Mesenchymal stem cell (in vitro differentiated cells and primary cell): ENCODE results near the gene MLXIP.
"Not testable (repeated sequence)": the region's sequence is repeated elsewhere in the genome, so short reads cannot be mapped to it uniquely, and the experiment has no call there.

Experiments
- DNase-seq: peaks from one replicate; pipeline ENCODE4 v3.0.0-alpha.2; 2013
- H2AFZ ChIP-seq: one replicate; pipeline ENCODE4 v1.6.1; 2013; ENCODE audit warnings: low read depth, mild to moderate bottlenecking, control low read depth, inconsistent platforms, low read length, moderate library complexity
- H2AK5ac ChIP-seq: 2 replicates; pipeline ENCODE4 v1.6.1; 2013; ENCODE audit warnings: low read length, moderate library complexity, mild to moderate bottlenecking, inconsistent platforms; ENCODE audit not compliant: severe bottlenecking
- H2BK120ac ChIP-seq: one replicate; pipeline ENCODE4 v1.6.1; 2013; ENCODE audit warnings: low read depth, mild to moderate bottlenecking, inconsistent platforms, low read length, moderate library complexity
- H2BK12ac ChIP-seq, 2 experiments: one replicate each; pipeline ENCODE4 v1.6.1; 2013; ENCODE audit warnings: inconsistent platforms in 2 of 2, low read length in 2 of 2, mild to moderate bottlenecking in 2 of 2, moderate library complexity in 2 of 2, control low read depth in 1 of 2
- H2BK15ac ChIP-seq: one replicate; pipeline ENCODE4 v1.6.1; 2013; ENCODE audit warnings: mild to moderate bottlenecking, low read depth, inconsistent platforms; ENCODE audit not compliant: poor library complexity, severe bottlenecking
- H2BK5ac ChIP-seq: 2 replicates; pipeline ENCODE4 v1.6.1; 2013; ENCODE audit warnings: low read depth, mild to moderate bottlenecking, low read length, control low read depth, inconsistent platforms; ENCODE audit not compliant: poor library complexity, severe bottlenecking
- H3K14ac ChIP-seq, 2 experiments: one replicate each; pipeline ENCODE4 v1.6.1; 2013; ENCODE audit warnings: inconsistent platforms in 2 of 2, low read length in 2 of 2, control low read depth in 1 of 2, mild to moderate bottlenecking in 1 of 2, moderate library complexity in 1 of 2
- H3K18ac ChIP-seq, 2 experiments: one replicate each; pipeline ENCODE4 v1.6.1; 2013; ENCODE audit warnings: inconsistent platforms in 2 of 2, low read length in 2 of 2, control low read depth in 1 of 2, low read depth in 1 of 2, mild to moderate bottlenecking in 1 of 2
- H3K23ac ChIP-seq, 2 experiments: one replicate each; pipeline ENCODE4 v1.6.1; 2013; ENCODE audit warnings: inconsistent platforms in 2 of 2, low read length in 2 of 2, mild to moderate bottlenecking in 2 of 2, moderate library complexity in 2 of 2, control low read depth in 1 of 2
- H3K27ac ChIP-seq: 2 replicates; pipeline ENCODE4 v1.5.1; 2013; ENCODE audit warnings: mild to moderate bottlenecking, moderate library complexity, low read length, control low read depth, inconsistent platforms; ENCODE audit not compliant: poor library complexity, severe bottlenecking
- H3K27me3 ChIP-seq, 2 experiments: 2 replicates each; pipeline versions ENCODE4 v1.6.1 to v1.7.0; 2013; ENCODE audit warnings: low read length in 2 of 2, mild to moderate bottlenecking in 2 of 2, moderate library complexity in 2 of 2, control low read depth in 1 of 2, inconsistent platforms in 1 of 2; ENCODE audit not compliant: control insufficient read depth in 1 of 2, insufficient read depth in 1 of 2
- H3K36me3 ChIP-seq, 2 experiments: 2 replicates each; pipeline versions ENCODE4 v1.6.1 to v1.7.0; 2013; ENCODE audit warnings: low read length in 2 of 2, control low read depth in 1 of 2, inconsistent platforms in 1 of 2, low read depth in 1 of 2, mild to moderate bottlenecking in 1 of 2; ENCODE audit not compliant: insufficient read depth in 2 of 2, control insufficient read depth in 1 of 2
- H3K4ac ChIP-seq, 2 experiments: one replicate each; pipeline ENCODE4 v1.6.1; 2013; ENCODE audit warnings: inconsistent platforms in 2 of 2, low read length in 2 of 2, mild to moderate bottlenecking in 2 of 2, moderate library complexity in 2 of 2, control low read depth in 1 of 2, low read depth in 1 of 2
- H3K4me1 ChIP-seq: 2 replicates; pipeline ENCODE4 v1.6.1; 2013; ENCODE audit warnings: low read depth, low read length, control low read depth; ENCODE audit not compliant: control insufficient read depth, insufficient read depth
- H3K4me2 ChIP-seq: 2 replicates; pipeline ENCODE4 v1.6.1; 2013; ENCODE audit warnings: low read length, mild to moderate bottlenecking, inconsistent platforms; ENCODE audit not compliant: poor library complexity, severe bottlenecking
- H3K4me3 ChIP-seq, 2 experiments: 2 replicates each; pipeline versions ENCODE4 v1.5.1 to v1.7.0; 2013; ENCODE audit warnings: low read length in 2 of 2, mild to moderate bottlenecking in 2 of 2, control low read depth in 1 of 2, low read depth in 1 of 2; ENCODE audit not compliant: insufficient read depth in 1 of 2
- H3K79me1 ChIP-seq: replicated peaks from 2 replicates; pipeline ENCODE4 v1.6.1; 2013; ENCODE audit warnings: mild to moderate bottlenecking, control low read depth, low read length, inconsistent platforms; ENCODE audit not compliant: poor library complexity, severe bottlenecking
- H3K9ac ChIP-seq: 2 replicates; pipeline ENCODE4 v1.7.0; 2013; ENCODE audit warnings: mild to moderate bottlenecking, low read length, moderate library complexity
- H3K9me3 ChIP-seq: 2 replicates; pipeline ENCODE4 v1.7.0; 2013; ENCODE audit warnings: mild to moderate bottlenecking, low read length; ENCODE audit not compliant: control insufficient read depth
- H4K8ac ChIP-seq: one replicate; pipeline ENCODE4 v1.6.1; 2013; ENCODE audit warnings: inconsistent platforms, mild to moderate bottlenecking, low read length, moderate library complexity
- H4K91ac ChIP-seq: one replicate; pipeline ENCODE4 v1.6.1; 2013; ENCODE audit warnings: mild to moderate bottlenecking, low read length, inconsistent platforms
- WGBS: methylation state at CpG from one replicate; pipeline ENCODE4 v1.1.7; 2013; ENCODE audit warnings: mixed read lengths; 5-methylcytosine and 5-hydroxymethylcytosine counted together

The MLXIP gene

DNA sequence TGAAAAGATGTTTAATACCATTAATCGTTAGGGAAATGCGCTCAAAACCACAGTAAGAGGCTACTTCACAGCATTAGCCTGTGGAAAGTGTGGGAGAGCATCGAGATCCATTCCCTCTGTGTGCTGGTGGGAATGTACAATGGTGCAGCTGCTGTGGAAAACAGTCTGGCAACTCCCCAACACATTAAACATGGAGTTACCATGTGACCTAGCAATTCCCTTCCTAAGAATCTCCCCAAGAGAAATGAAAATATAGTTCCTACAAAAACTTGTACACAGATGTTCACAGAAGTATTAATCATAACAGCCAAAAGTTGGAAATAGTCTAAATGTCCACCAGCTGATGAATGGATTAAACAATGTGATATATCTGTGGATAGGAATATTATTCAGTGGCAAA, 23.8 kb downstream of the MLXIP start:
- Histone ChIP-seq H3K36me3 (peaks cover 0 to 3% of the 10 kb centered on the region in 2 experiments), H3K23ac (no peak overlapping the region), H3K9me3 (no peaks in the 10 kb centered on the region), H3K27ac (no peak overlapping the region), H2BK120ac (no peak overlapping the region), H3K27me3 (no peaks in the 10 kb centered on the region), H3K4ac (no peak overlapping the region), H2AK5ac (no peak overlapping the region), H3K4me1 (peaks cover 29% of the 10 kb centered on the region), H4K8ac (no peak overlapping the region), H2BK5ac (no peak overlapping the region), H3K4me3 (no peak overlapping the region), H3K14ac (no peak overlapping the region), H4K91ac (no peak overlapping the region), H3K9ac (no peak overlapping the region), H2AFZ (no peak overlapping the region), H3K18ac (peak overlapping the region in 1 of 2 experiments; percentile 64), H3K4me2 (no peak overlapping the region), H2BK12ac (peak overlapping the region in 1 of 2 experiments; percentile 15), H2BK15ac (no peak overlapping the region), H3K79me1 (peaks cover 33% of the 10 kb centered on the region)
- DNase-seq, result no peak
- WGBS, result 100% methylated on average over 3 of the region's 3 CpGs

GRCh38 chr12:122104844-122105243, 26.3 kb downstream of the MLXIP start:
- H3K4me1 ChIP-seq, result peaks cover 15% of the 10 kb centered on the region
- no peak overlapping the region for H3K9ac ChIP-seq
- H2BK5ac ChIP-seq, result no peak overlapping the region
- no peaks in the 10 kb centered on the region for H3K9me3 ChIP-seq
- no peak overlapping the region for H3K4me3 ChIP-seq
- H3K14ac ChIP-seq, result no peak overlapping the region
- no peak overlapping the region for H2BK12ac ChIP-seq
- no peak for DNase-seq
- H3K18ac ChIP-seq, result peak overlapping the region in 1 of 2 experiments; percentile 23
- no peak overlapping the region for H4K8ac ChIP-seq
- 58% methylated on average over 7 of the region's 7 CpGs for WGBS
- peaks cover 40% of the 10 kb centered on the region for H3K79me1 ChIP-seq
- no peak overlapping the region for H3K4ac ChIP-seq
- no peak overlapping the region for H4K91ac ChIP-seq
- no peaks in the 10 kb centered on the region for H3K27me3 ChIP-seq
- no peak overlapping the region for H3K4me2 ChIP-seq
- H2BK120ac ChIP-seq, result no peak overlapping the region
- H2AFZ ChIP-seq, result no peak overlapping the region
- peaks cover 0 to 6% of the 10 kb centered on the region in 2 experiments for H3K36me3 ChIP-seq
- no peak overlapping the region for H3K23ac ChIP-seq
- no peak overlapping the region for H2AK5ac ChIP-seq
- no peak overlapping the region for H3K27ac ChIP-seq
- H2BK15ac ChIP-seq, result no peak overlapping the region

GRCh38 chr12:122105496-122105895, 26.9 kb downstream of the MLXIP start:
- not testable (repeated sequence) for H3K36me3 ChIP-seq, H3K27ac ChIP-seq, H2BK15ac ChIP-seq, H3K23ac ChIP-seq, H3K14ac ChIP-seq, H3K9me3 ChIP-seq, H2AFZ ChIP-seq, H4K91ac ChIP-seq, H3K18ac ChIP-seq, DNase-seq, H3K27me3 ChIP-seq, H2BK12ac ChIP-seq, H2AK5ac ChIP-seq, H2BK5ac ChIP-seq, H3K4me2 ChIP-seq, H2BK120ac ChIP-seq, H4K8ac ChIP-seq, H3K9ac ChIP-seq, H3K4me3 ChIP-seq, H3K4ac ChIP-seq
- peaks cover 39% of the 10 kb centered on the region for H3K79me1 ChIP-seq
- H3K4me1 ChIP-seq, result peaks cover 13% of the 10 kb centered on the region
- WGBS, result 96% methylated on average over 11 of the region's 11 CpGs

DNA sequence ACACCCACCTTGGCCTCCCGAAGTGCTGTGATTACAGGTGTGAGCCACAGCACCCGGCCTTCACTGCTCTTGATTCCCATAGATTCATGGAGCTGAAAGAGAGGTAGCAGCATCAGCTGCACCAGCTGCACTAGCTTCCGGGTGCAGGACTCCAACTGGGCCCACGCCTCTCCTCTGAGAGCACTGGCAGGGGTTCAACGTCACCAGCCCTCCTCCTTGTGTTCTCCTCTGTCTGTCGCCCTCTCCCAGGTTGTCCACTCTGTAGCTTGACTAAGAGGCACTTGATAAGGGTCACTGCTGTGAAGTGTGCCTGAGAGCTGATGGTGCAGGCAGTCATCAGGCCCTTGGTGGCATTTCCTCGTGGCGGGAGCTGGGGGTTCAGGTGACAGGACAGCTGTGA, 28.3 kb downstream of the MLXIP start:
- H2AK5ac ChIP-seq, result no peak overlapping the region
- H3K36me3 ChIP-seq, result peaks cover 0 to 6% of the 10 kb centered on the region in 2 experiments
- H3K4ac ChIP-seq, result no peak overlapping the region
- WGBS, result 79% methylated on average over 8 of the region's 8 CpGs
- H2BK120ac ChIP-seq, result no peak overlapping the region
- H2AFZ ChIP-seq, result no peak overlapping the region
- no peak overlapping the region for H3K18ac ChIP-seq
- H4K8ac ChIP-seq, result peak overlapping the region; percentile 0
- H3K9me3 ChIP-seq, result no peaks in the 10 kb centered on the region
- H3K27me3 ChIP-seq, result no peaks in the 10 kb centered on the region
- H3K4me3 ChIP-seq, result no peak overlapping the region
- H4K91ac ChIP-seq, result no peak overlapping the region
- peak overlapping the region in 1 of 2 experiments; percentile 79 for H3K14ac ChIP-seq
- no peak overlapping the region for H2BK12ac ChIP-seq
- H3K23ac ChIP-seq, result peak overlapping the region in 1 of 2 experiments; percentile 74
- no peak overlapping the region for H3K27ac ChIP-seq
- peak overlapping the region; percentile 4 for H3K9ac ChIP-seq
- no peak overlapping the region for H2BK5ac ChIP-seq
- H3K79me1 ChIP-seq, result peaks cover 39% of the 10 kb centered on the region
- no peak for DNase-seq
- no peak overlapping the region for H2BK15ac ChIP-seq
- H3K4me2 ChIP-seq, result no peak overlapping the region
- H3K4me1 ChIP-seq, result peaks cover 15% of the 10 kb centered on the region
